GM23338 (cell line): ENCODE results near the gene METTL24. TPM values are rescaled to one million over a fixed set of nuclear protein-coding genes. Genes with fewer than 3 reads are reported as not detected.
"Not testable (repeated sequence)": the region's sequence is repeated elsewhere in the genome, so short reads cannot be mapped to it uniquely, and the experiment has no call there.

Source experiments
- ATAC-seq: fragments of 200-7000 bp; cut with Tn5 transposase; 3 replicates; pipeline ENCODE4 v1.9.1; 2020
- DNase-seq: peaks from one replicate; pipeline ENCODE4 v3.0.0-alpha.2; 2015; ENCODE audit warnings: low spot score
- H2AFZ ChIP-seq: fragments of 200-600 bp; sonication (generic); 2 replicates; pipeline ENCODE4 v1.8.0; 2016; ENCODE audit warnings: antibody characterized with exemption, mild to moderate bottlenecking, moderate library complexity
- H3F3A ChIP-seq: fragments of 200-600 bp; sonication (generic); replicated peaks from 2 replicates; pipeline ENCODE4 v1.8.0; 2017; ENCODE audit warnings: antibody characterized with exemption, mixed run types, low read depth
- H3K27ac ChIP-seq: fragments of 200-600 bp; sonication (generic); 2 replicates; pipeline ENCODE4 v1.6.1; 2016; ENCODE audit warnings: low read depth
- H3K27me3 ChIP-seq: fragments of 200-600 bp; sonication (generic); 2 replicates; pipeline ENCODE4 v1.8.0; 2016; ENCODE audit warnings: mild to moderate bottlenecking, mixed run types, moderate library complexity; ENCODE audit not compliant: insufficient read depth
- H3K36me3 ChIP-seq: fragments of 200-600 bp; sonication (generic); 2 replicates; pipeline ENCODE4 v1.8.0; 2016; ENCODE audit warnings: mild to moderate bottlenecking; ENCODE audit not compliant: insufficient read depth
- H3K4me1 ChIP-seq: fragments of 200-600 bp; sonication (generic); 2 replicates; pipeline ENCODE4 v1.8.0; 2016; ENCODE audit warnings: mild to moderate bottlenecking, moderate library complexity; ENCODE audit not compliant: insufficient read depth
- H3K4me2 ChIP-seq: fragments of 200-600 bp; sonication (generic); 2 replicates; pipeline ENCODE4 v1.7.1; 2017; ENCODE audit warnings: mixed run types
- H3K4me3 ChIP-seq: fragments of 200-600 bp; sonication (generic); 2 replicates; pipeline ENCODE4 v1.6.1; 2016; ENCODE audit warnings: mixed run types
- H3K79me2 ChIP-seq: fragments of 200-600 bp; sonication (generic); replicated peaks from 2 replicates; pipeline ENCODE4 v1.8.0; 2017; ENCODE audit warnings: mild to moderate bottlenecking; ENCODE audit not compliant: insufficient read depth
- H3K9me2 ChIP-seq: fragments of 200-600 bp; sonication (generic); 2 replicates; pipeline ENCODE4 v1.8.0; 2017; ENCODE audit not compliant: insufficient read depth
- H4K20me1 ChIP-seq: fragments of 200-600 bp; sonication (generic); replicated peaks from 2 replicates; pipeline ENCODE4 v1.8.0; 2017; ENCODE audit warnings: mild to moderate bottlenecking; ENCODE audit not compliant: insufficient read depth
- H3K27ac Mint-ChIP-seq: 2 replicates; pipeline ENCODE4 v1.8.0; 2020; ENCODE audit warnings: inconsistent platforms, mild to moderate bottlenecking, moderate library complexity, mixed read lengths
- H3K27me3 Mint-ChIP-seq: 3 replicates; pipeline ENCODE4 v1.8.0; 2022; ENCODE audit warnings: low read depth, mild to moderate bottlenecking, moderate library complexity, mixed read lengths, inconsistent platforms; ENCODE audit not compliant: insufficient read depth, poor library complexity
- H3K36me3 Mint-ChIP-seq: 3 replicates; pipeline ENCODE4 v1.8.0; 2021; ENCODE audit warnings: low read depth, mild to moderate bottlenecking, inconsistent platforms, moderate library complexity, mixed read lengths
- H3K4me1 Mint-ChIP-seq: 3 replicates; pipeline ENCODE4 v1.8.0; 2020; ENCODE audit warnings: mild to moderate bottlenecking, inconsistent platforms, mixed read lengths
- H3K4me3 Mint-ChIP-seq: 3 replicates; pipeline ENCODE4 v1.8.0; 2021; ENCODE audit warnings: moderate library complexity, mild to moderate bottlenecking, inconsistent platforms, mixed read lengths
- H3K9me3 Mint-ChIP-seq: 3 replicates; pipeline ENCODE4 v1.8.0; 2020; ENCODE audit warnings: moderate library complexity, mild to moderate bottlenecking, inconsistent platforms, mixed read lengths
- CREB1 ChIP-seq: fragments of 250-450 bp; sonication (Bioruptor Pico); IDR thresholded peaks from 2 replicates; pipeline ENCODE4 v1.5.0; 2020; ENCODE audit warnings: low read depth, mild to moderate bottlenecking, moderate library complexity
- CTCF ChIP-seq, 2 experiments: fragments of 200-600 bp in 1 of 2; sonication (generic) in 1 of 2; conservative IDR thresholded peaks; 2 replicates each; pipeline versions ENCODE4 v1.5.1 to v1.6.1; 2016 to 2017; ENCODE audit warnings: antibody characterized with exemption in 2 of 2, low read depth in 2 of 2, mild to moderate bottlenecking in 2 of 2, moderate library complexity in 1 of 2
- ETS1 ChIP-seq: IDR thresholded peaks from 2 replicates; pipeline ENCODE4 v1.6.1; 2016; ENCODE audit warnings: antibody characterized with exemption
- EZH2 ChIP-seq: fragments of 200-600 bp; sonication (generic); IDR thresholded peaks from one replicate; pipeline ENCODE4 v1.8.0; 2017; ENCODE audit warnings: antibody characterized with exemption, mild to moderate bottlenecking, low read depth; ENCODE audit not compliant: unreplicated experiment
- EZH2phosphoT487 ChIP-seq: fragments of 200-600 bp; sonication (generic); IDR thresholded peaks from one replicate; pipeline ENCODE4 v1.8.1; 2018; ENCODE audit warnings: antibody characterized with exemption; ENCODE audit not compliant: unreplicated experiment
- JUNB ChIP-seq: IDR thresholded peaks from one replicate; pipeline ENCODE4 v1.6.1; 2016; ENCODE audit warnings: antibody characterized with exemption; ENCODE audit not compliant: unreplicated experiment
- NANOG ChIP-seq: IDR thresholded peaks from 2 replicates; pipeline ENCODE4 v1.6.1; 2016; ENCODE audit warnings: antibody characterized with exemption, borderline replicate concordance
- POLR2AphosphoS5 ChIP-seq: IDR thresholded peaks from 2 replicates; pipeline ENCODE4 v1.6.1; 2016; ENCODE audit warnings: antibody characterized with exemption, low read depth
- ZNF114 ChIP-seq: fragments of 250-450 bp; sonication (Bioruptor Pico); IDR thresholded peaks from 2 replicates; pipeline ENCODE4 v1.5.0; 2020; ENCODE audit warnings: mild to moderate bottlenecking, moderate library complexity
- ZNF462 ChIP-seq: fragments of 250-450 bp; sonication (Bioruptor Pico); IDR thresholded peaks from 2 replicates; pipeline ENCODE4 v1.5.0; 2020; ENCODE audit warnings: mild to moderate bottlenecking, moderate library complexity
- polyA plus RNA-seq: library from polyadenylated mRNA; unstranded; fragments of >200 nt; fragmentation: Nextera tagmentation; extraction: Ambion mirVana; gene quantifications from 2 replicates; pipeline ENCODE4 v1.2.1, GENCODE V29; 2016
- total RNA-seq: library from RNA; depleted of rRNA; stranded (reverse); fragments of >200 nt; shearing (Covaris generic); gene quantifications from 2 replicates; pipeline ENCODE4 v1.2.3, GENCODE V29; 2014

METTL24 gene
- total and polyA plus RNA-seq, 2 experiments from 2014 or later = 0.35 TPM; not detected in 1

GRCh38 chr6:110246378-110246777 is 111.8 kb downstream of the METTL24 start (continued):
- TF ChIP-seq EZH2 = no peak

GRCh38 chr6:110244621-110245020 is 113.5 kb downstream of the METTL24 start:
- not testable (repeated sequence) for ATAC-seq, H3K9me3 Mint-ChIP-seq, H3K4me1 ChIP-seq, H3K27me3 Mint-ChIP-seq, DNase-seq, H3K36me3 Mint-ChIP-seq, H2AFZ ChIP-seq, H3K27ac Mint-ChIP-seq, H3K36me3 ChIP-seq, H3K79me2 ChIP-seq, H3K27me3 ChIP-seq, H3F3A ChIP-seq, H3K4me3 Mint-ChIP-seq, H3K9me2 ChIP-seq, H3K27ac ChIP-seq, H3K4me3 ChIP-seq, H4K20me1 ChIP-seq, H3K4me2 ChIP-seq
- H3K4me1 Mint-ChIP-seq = peaks cover 14% of the 10 kb centered on the region; the same call in 2 of the 3 replicates

GRCh38 chr6:110239526-110240274 is 118.4 kb downstream of the METTL24 start:
- H3K9me3 Mint-ChIP-seq = no peaks in the 10 kb centered on the region; the same call in 2 of the 3 replicates
- H3K27ac Mint-ChIP-seq = no peak overlapping the region
- H4K20me1 ChIP-seq = no peaks in the 10 kb centered on the region
- H3K4me1 Mint-ChIP-seq = no peaks in the 10 kb centered on the region
- no peak overlapping the region for H3K4me3 ChIP-seq
- H3K27me3 ChIP-seq = no peaks in the 10 kb centered on the region
- no peaks in the 10 kb centered on the region for H3K36me3 Mint-ChIP-seq
- no peaks in the 10 kb centered on the region for H3F3A ChIP-seq
- peaks cover 5% of the 10 kb centered on the region for H3K27me3 Mint-ChIP-seq
- H2AFZ ChIP-seq = no peak overlapping the region
- TF ChIP-seq EZH2phosphoT487 (no peak), ZNF462 (CRISPR knock-in tag) (no peak), CTCF (conservative IDR thresholded peaks at IDR 0.05; ENCODE audit: low read depth in 2 of 2) (no peak), ETS1 (no peak), JUNB (no peak), ZNF114 (CRISPR knock-in tag) (no peak), POLR2AphosphoS5 (no peak), CREB1 (CRISPR knock-in tag) (no peak), NANOG (no peak)
- H3K9me2 ChIP-seq = 0 out of 2 replicates have a peak, but pooled peaks cover 6% of the 10 kb centered on the region
- H3K36me3 ChIP-seq = no peaks in the 10 kb centered on the region; the same call in 1 of the 2 replicates
- no peak overlapping the region for H3K27ac ChIP-seq
- DNase-seq = no peak
- H3K4me3 Mint-ChIP-seq = no peak overlapping the region
- no peak overlapping the region for H3K4me2 ChIP-seq
- no peaks in the 10 kb centered on the region for H3K4me1 ChIP-seq
- no peaks in the 10 kb centered on the region for H3K79me2 ChIP-seq
- no peak for ATAC-seq
